Measurements from ENCODE around the gene TDRD9. TPM values are rescaled to one million over a fixed set of nuclear protein-coding genes. Genes with fewer than 3 reads are reported as not detected.

TDRD9 gene
- total and polyA plus RNA-seq, 2 of the 4 experiments (the other 2 are of a cell fraction) = 0.07 to 0.18 TPM

- CTCF ChIA-PET = no interaction called here
- H2AK9ac ChIP-seq (replicated peaks; ENCODE audit: low read depth, low read length, poor library complexity) = no peak overlapping the region
- no peak overlapping the region for H3K14ac ChIP-seq (replicated peaks; ENCODE audit: low read depth, low read length)
Observed at GRCh38 chr14:104066719-104067295, 138.6 kb downstream of the TDRD9 start.

More at GRCh38 chr14:104066719-104067295, 138.6 kb downstream of the TDRD9 start:
- Histone ChIP-seq H3K56ac (ENCODE audit: extremely low read depth, insufficient read depth, low read length) (no peak overlapping the region), H2BK5ac (ENCODE audit: low read depth, low read length, poor library complexity, severe bottlenecking) (no peak overlapping the region), H4K8ac (ENCODE audit: low read depth in 2 of 2, low read length in 2 of 2) (no peak overlapping the region), H3K18ac (ENCODE audit: low read depth, low read length) (no peak overlapping the region), H3K9me1 (ENCODE audit: insufficient read depth, low read length) (no peaks in the 10 kb centered on the region), H3K4me3 (ENCODE audit: insufficient read depth, low read depth, low read length) (no peak overlapping the region), H3K36me3 (ENCODE audit: control insufficient read depth, insufficient read depth, low read length) (no peaks in the 10 kb centered on the region), H4K20me1 (ENCODE audit: insufficient read depth, low read length) (no peaks in the 10 kb centered on the region), H2AFZ (replicated peaks; ENCODE audit: low read length, poor library complexity) (no peak overlapping the region), H4K91ac (ENCODE audit: insufficient read depth, low read depth, low read length) (no peak overlapping the region), H3K9me3 (ENCODE audit: control insufficient read depth, insufficient read depth, low read length) (no peaks in the 10 kb centered on the region), H3K27ac (ENCODE audit: insufficient read depth, low read length) (no peak overlapping the region), H2BK20ac (ENCODE audit: low read depth, low read length) (no peak overlapping the region), H3K79me1 (ENCODE audit: low read depth in 1 of 2, low read length in 2 of 2) (no peaks in the 10 kb centered on the region), H2BK15ac (ENCODE audit: low read depth, low read length) (no peak overlapping the region), H2BK120ac (ENCODE audit: low read depth, low read length) (no peak overlapping the region), H2AK5ac (ENCODE audit: low read depth, low read length) (no peak overlapping the region), H3K23ac (ENCODE audit: low read depth, low read length) (no peak overlapping the region), H3K4me2 (ENCODE audit: low read depth, low read length) (no peak overlapping the region), H3K9ac (ENCODE audit: low read depth, low read length) (no peak overlapping the region), H3K4ac (ENCODE audit: low read depth, low read length) (no peak overlapping the region), H3K4me1 (ENCODE audit: control insufficient read depth, insufficient read depth, low read length) (no peaks in the 10 kb centered on the region), H4K5ac (ENCODE audit: low read depth, low read length) (no peak overlapping the region), H3K27me3 (ENCODE audit: control insufficient read depth, insufficient read depth, low read length) (no peaks in the 10 kb centered on the region)
- in situ Hi-C loops (cut with MboI; ENCODE audit: low sequenced_read_pairs) (no loop called here), intact Hi-C loops (cut with micrococcal nuclease) (no loop called here), dilution Hi-C loops (cut with HindIII; ENCODE audit: low sequenced_read_pairs, unreplicated experiment) (no loop called here)
- POLR2A ChIA-PET (ENCODE audit: unreplicated experiment) = no interaction called here
- no peak for DNase-seq
- no peak for ATAC-seq (ENCODE audit: low read depth)
- no TSS peak for BruUV-seq (replicated peaks)
- TF ChIP-seq FOS (IDR thresholded peaks at IDR 0.05; ENCODE audit: low read depth, low read length) = no peak
- TF ChIP-seq POLR2A (IDR thresholded peaks at IDR 0.05; ENCODE audit: low read depth, low read length) = no peak
- no peak for TF ChIP-seq CEBPB (IDR thresholded peaks at IDR 0.05; ENCODE audit: low read depth, low read length)
- no peak for TF ChIP-seq SMC3 (IDR thresholded peaks at IDR 0.05; ENCODE audit: low read depth, low read length)
- TF ChIP-seq MAZ (IDR thresholded peaks at IDR 0.05; ENCODE audit: borderline replicate concordance, low read depth, low read length) = no peak
- TF ChIP-seq NFE2L2 (IDR thresholded peaks at IDR 0.05; ENCODE audit: low read depth, low read length) = no peak
- no peak for TF ChIP-seq BHLHE40 (IDR thresholded peaks at IDR 0.05; ENCODE audit: low read depth, low read length)
- TF ChIP-seq, protein P1, sequence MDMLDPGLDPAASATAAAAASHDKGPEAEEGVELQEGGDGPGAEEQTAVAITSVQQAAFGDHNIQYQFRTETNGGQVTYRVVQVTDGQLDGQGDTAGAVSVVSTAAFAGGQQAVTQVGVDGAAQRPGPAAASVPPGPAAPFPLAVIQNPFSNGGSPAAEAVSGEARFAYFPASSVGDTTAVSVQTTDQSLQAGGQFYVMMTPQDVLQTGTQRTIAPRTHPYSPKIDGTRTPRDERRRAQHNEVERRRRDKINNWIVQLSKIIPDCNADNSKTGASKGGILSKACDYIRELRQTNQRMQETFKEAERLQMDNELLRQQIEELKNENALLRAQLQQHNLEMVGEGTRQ (IDR thresholded peaks at IDR 0.05; ENCODE audit: low read depth, low read length) = no peak
- no peak for TF ChIP-seq CHD1 (IDR thresholded peaks at IDR 0.05; ENCODE audit: low read depth, low read length)
- no peak for TF ChIP-seq MXI1 (IDR thresholded peaks at IDR 0.05; ENCODE audit: borderline replicate concordance, low read depth, low read length)
- no peak for TF ChIP-seq RAD21 (IDR thresholded peaks at IDR 0.05; ENCODE audit: low read length)
- no peak for TF ChIP-seq MAFK (IDR thresholded peaks at IDR 0.05; ENCODE audit: low read depth, low read length)
- TF ChIP-seq RCOR1 (IDR thresholded peaks at IDR 0.05; ENCODE audit: insufficient replicate concordance, low read length) = no peak
- no peak for TF ChIP-seq RFX5 (IDR thresholded peaks at IDR 0.05; ENCODE audit: low read depth, low read length)
- TF ChIP-seq ELK1 (IDR thresholded peaks at IDR 0.05; ENCODE audit: borderline replicate concordance, low read depth, low read length) = no peak
- TF ChIP-seq, protein P2, sequence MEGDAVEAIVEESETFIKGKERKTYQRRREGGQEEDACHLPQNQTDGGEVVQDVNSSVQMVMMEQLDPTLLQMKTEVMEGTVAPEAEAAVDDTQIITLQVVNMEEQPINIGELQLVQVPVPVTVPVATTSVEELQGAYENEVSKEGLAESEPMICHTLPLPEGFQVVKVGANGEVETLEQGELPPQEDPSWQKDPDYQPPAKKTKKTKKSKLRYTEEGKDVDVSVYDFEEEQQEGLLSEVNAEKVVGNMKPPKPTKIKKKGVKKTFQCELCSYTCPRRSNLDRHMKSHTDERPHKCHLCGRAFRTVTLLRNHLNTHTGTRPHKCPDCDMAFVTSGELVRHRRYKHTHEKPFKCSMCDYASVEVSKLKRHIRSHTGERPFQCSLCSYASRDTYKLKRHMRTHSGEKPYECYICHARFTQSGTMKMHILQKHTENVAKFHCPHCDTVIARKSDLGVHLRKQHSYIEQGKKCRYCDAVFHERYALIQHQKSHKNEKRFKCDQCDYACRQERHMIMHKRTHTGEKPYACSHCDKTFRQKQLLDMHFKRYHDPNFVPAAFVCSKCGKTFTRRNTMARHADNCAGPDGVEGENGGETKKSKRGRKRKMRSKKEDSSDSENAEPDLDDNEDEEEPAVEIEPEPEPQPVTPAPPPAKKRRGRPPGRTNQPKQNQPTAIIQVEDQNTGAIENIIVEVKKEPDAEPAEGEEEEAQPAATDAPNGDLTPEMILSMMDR (conservative IDR thresholded peaks at IDR 0.05; ENCODE audit: low read depth, low read length) = no peak
- 30% methylated on average over 2 of the region's 4 CpGs; no CpG with 5 or more reads in 1 of the 2 experiments for WGBS, 2 experiments (ENCODE audit: extremely low coverage in 2 of 2, insufficient read length in 1 of 2)

Data from IMR-90 (cell line).